GM23338 (cell line): Measurements from ENCODE around the gene MYO18A. TPM values are rescaled to one million over a fixed set of nuclear protein-coding genes. Genes with fewer than 3 reads are reported as not detected.

Source experiments
- ATAC-seq: fragments of 200-7000 bp; cut with Tn5 transposase; 3 replicates; pipeline ENCODE4 v1.9.1; 2020
- DNase-seq: peaks from one replicate; pipeline ENCODE4 v3.0.0-alpha.2; 2015; ENCODE audit warnings: low spot score
- H2AFZ ChIP-seq: fragments of 200-600 bp; sonication (generic); 2 replicates; pipeline ENCODE4 v1.8.0; 2016; ENCODE audit warnings: antibody characterized with exemption, mild to moderate bottlenecking, moderate library complexity
- H3F3A ChIP-seq: fragments of 200-600 bp; sonication (generic); replicated peaks from 2 replicates; pipeline ENCODE4 v1.8.0; 2017; ENCODE audit warnings: antibody characterized with exemption, mixed run types, low read depth
- H3K27ac ChIP-seq: fragments of 200-600 bp; sonication (generic); 2 replicates; pipeline ENCODE4 v1.6.1; 2016; ENCODE audit warnings: low read depth
- H3K27me3 ChIP-seq: fragments of 200-600 bp; sonication (generic); 2 replicates; pipeline ENCODE4 v1.8.0; 2016; ENCODE audit warnings: mild to moderate bottlenecking, mixed run types, moderate library complexity; ENCODE audit not compliant: insufficient read depth
- H3K36me3 ChIP-seq: fragments of 200-600 bp; sonication (generic); 2 replicates; pipeline ENCODE4 v1.8.0; 2016; ENCODE audit warnings: mild to moderate bottlenecking; ENCODE audit not compliant: insufficient read depth
- H3K4me1 ChIP-seq: fragments of 200-600 bp; sonication (generic); 2 replicates; pipeline ENCODE4 v1.8.0; 2016; ENCODE audit warnings: mild to moderate bottlenecking, moderate library complexity; ENCODE audit not compliant: insufficient read depth
- H3K4me2 ChIP-seq: fragments of 200-600 bp; sonication (generic); 2 replicates; pipeline ENCODE4 v1.7.1; 2017; ENCODE audit warnings: mixed run types
- H3K4me3 ChIP-seq: fragments of 200-600 bp; sonication (generic); 2 replicates; pipeline ENCODE4 v1.6.1; 2016; ENCODE audit warnings: mixed run types
- H3K79me2 ChIP-seq: fragments of 200-600 bp; sonication (generic); replicated peaks from 2 replicates; pipeline ENCODE4 v1.8.0; 2017; ENCODE audit warnings: mild to moderate bottlenecking; ENCODE audit not compliant: insufficient read depth
- H3K9me2 ChIP-seq: fragments of 200-600 bp; sonication (generic); 2 replicates; pipeline ENCODE4 v1.8.0; 2017; ENCODE audit not compliant: insufficient read depth
- H4K20me1 ChIP-seq: fragments of 200-600 bp; sonication (generic); replicated peaks from 2 replicates; pipeline ENCODE4 v1.8.0; 2017; ENCODE audit warnings: mild to moderate bottlenecking; ENCODE audit not compliant: insufficient read depth
- H3K27ac Mint-ChIP-seq: 2 replicates; pipeline ENCODE4 v1.8.0; 2020; ENCODE audit warnings: inconsistent platforms, mild to moderate bottlenecking, moderate library complexity, mixed read lengths
- H3K27me3 Mint-ChIP-seq: 3 replicates; pipeline ENCODE4 v1.8.0; 2022; ENCODE audit warnings: low read depth, mild to moderate bottlenecking, moderate library complexity, mixed read lengths, inconsistent platforms; ENCODE audit not compliant: insufficient read depth, poor library complexity
- H3K36me3 Mint-ChIP-seq: 3 replicates; pipeline ENCODE4 v1.8.0; 2021; ENCODE audit warnings: low read depth, mild to moderate bottlenecking, inconsistent platforms, moderate library complexity, mixed read lengths
- H3K4me1 Mint-ChIP-seq: 3 replicates; pipeline ENCODE4 v1.8.0; 2020; ENCODE audit warnings: mild to moderate bottlenecking, inconsistent platforms, mixed read lengths
- H3K4me3 Mint-ChIP-seq: 3 replicates; pipeline ENCODE4 v1.8.0; 2021; ENCODE audit warnings: moderate library complexity, mild to moderate bottlenecking, inconsistent platforms, mixed read lengths
- H3K9me3 Mint-ChIP-seq: 3 replicates; pipeline ENCODE4 v1.8.0; 2020; ENCODE audit warnings: moderate library complexity, mild to moderate bottlenecking, inconsistent platforms, mixed read lengths
- CREB1 ChIP-seq: fragments of 250-450 bp; sonication (Bioruptor Pico); IDR thresholded peaks from 2 replicates; pipeline ENCODE4 v1.5.0; 2020; ENCODE audit warnings: low read depth, mild to moderate bottlenecking, moderate library complexity
- EZH2 ChIP-seq: fragments of 200-600 bp; sonication (generic); IDR thresholded peaks from one replicate; pipeline ENCODE4 v1.8.0; 2017; ENCODE audit warnings: antibody characterized with exemption, mild to moderate bottlenecking, low read depth; ENCODE audit not compliant: unreplicated experiment
- EZH2phosphoT487 ChIP-seq: fragments of 200-600 bp; sonication (generic); IDR thresholded peaks from one replicate; pipeline ENCODE4 v1.8.1; 2018; ENCODE audit warnings: antibody characterized with exemption; ENCODE audit not compliant: unreplicated experiment
- JUNB ChIP-seq: IDR thresholded peaks from one replicate; pipeline ENCODE4 v1.6.1; 2016; ENCODE audit warnings: antibody characterized with exemption; ENCODE audit not compliant: unreplicated experiment
- NANOG ChIP-seq: IDR thresholded peaks from 2 replicates; pipeline ENCODE4 v1.6.1; 2016; ENCODE audit warnings: antibody characterized with exemption, borderline replicate concordance
- POLR2AphosphoS5 ChIP-seq: IDR thresholded peaks from 2 replicates; pipeline ENCODE4 v1.6.1; 2016; ENCODE audit warnings: antibody characterized with exemption, low read depth
- ZNF114 ChIP-seq: fragments of 250-450 bp; sonication (Bioruptor Pico); IDR thresholded peaks from 2 replicates; pipeline ENCODE4 v1.5.0; 2020; ENCODE audit warnings: mild to moderate bottlenecking, moderate library complexity
- polyA plus RNA-seq: library from polyadenylated mRNA; unstranded; fragments of >200 nt; fragmentation: Nextera tagmentation; extraction: Ambion mirVana; gene quantifications from 2 replicates; pipeline ENCODE4 v1.2.1, GENCODE V29; 2016
- total RNA-seq: library from RNA; depleted of rRNA; stranded (reverse); fragments of >200 nt; shearing (Covaris generic); gene quantifications from 2 replicates; pipeline ENCODE4 v1.2.3, GENCODE V29; 2014
- TF ChIP-seq, protein P1 (sequence below): IDR thresholded peaks from one replicate; pipeline ENCODE4 v1.6.1; 2018; ENCODE audit warnings: antibody characterized with exemption; ENCODE audit not compliant: unreplicated experiment
- TF ChIP-seq, protein P2 (sequence below), 2 experiments: fragments of 200-600 bp in 1 of 2; sonication (generic) in 1 of 2; conservative IDR thresholded peaks; 2 replicates each; pipeline versions ENCODE4 v1.5.1 to v1.6.1; 2016 to 2017; ENCODE audit warnings: antibody characterized with exemption in 2 of 2, low read depth in 2 of 2, mild to moderate bottlenecking in 2 of 2, moderate library complexity in 1 of 2
- TF ChIP-seq, protein P3 (sequence below): IDR thresholded peaks from 2 replicates; pipeline ENCODE4 v1.6.1; 2016; ENCODE audit warnings: antibody characterized with exemption
- TF ChIP-seq, protein P4 (sequence below): fragments of 250-450 bp; sonication (Bioruptor Pico); IDR thresholded peaks from 2 replicates; pipeline ENCODE4 v1.5.0; 2020; ENCODE audit warnings: mild to moderate bottlenecking, moderate library complexity

The MYO18A gene
- total and polyA plus RNA-seq, 2 experiments from 2014 or later = 18.3 to 37.5 TPM

DNA sequence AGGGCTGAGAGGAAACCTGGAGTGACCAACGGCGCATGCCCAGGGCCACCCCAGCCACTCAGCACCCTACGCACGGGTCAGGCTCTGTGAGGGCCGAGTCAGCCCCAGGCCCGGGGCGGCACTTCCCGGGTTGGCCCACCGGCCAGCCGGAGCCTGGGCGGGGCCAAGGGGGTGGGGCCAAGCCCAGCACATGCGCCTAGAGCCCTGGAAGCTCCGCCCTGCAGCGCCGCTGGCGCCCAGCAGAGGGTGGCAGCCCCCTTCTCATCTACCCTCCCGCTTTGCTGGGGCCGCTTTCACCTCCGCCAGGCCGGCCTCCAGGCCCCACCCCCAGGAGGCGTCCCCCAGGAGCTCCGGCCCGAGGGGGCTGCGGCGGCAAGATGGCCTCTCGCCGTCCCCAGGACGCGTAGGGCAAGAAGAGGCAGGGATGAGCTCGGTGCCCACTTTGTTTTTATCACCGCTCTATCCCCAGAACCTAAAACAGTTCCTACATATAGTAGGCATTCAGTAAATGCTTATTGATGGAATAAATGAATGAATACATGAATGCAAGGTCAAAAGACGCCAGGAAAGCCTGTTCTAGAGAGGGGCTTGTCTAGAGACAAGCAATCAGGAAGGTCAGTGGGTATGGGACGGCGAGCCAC is 31.3 kb downstream of the MYO18A start (continued):
- TF ChIP-seq, protein P1, sequence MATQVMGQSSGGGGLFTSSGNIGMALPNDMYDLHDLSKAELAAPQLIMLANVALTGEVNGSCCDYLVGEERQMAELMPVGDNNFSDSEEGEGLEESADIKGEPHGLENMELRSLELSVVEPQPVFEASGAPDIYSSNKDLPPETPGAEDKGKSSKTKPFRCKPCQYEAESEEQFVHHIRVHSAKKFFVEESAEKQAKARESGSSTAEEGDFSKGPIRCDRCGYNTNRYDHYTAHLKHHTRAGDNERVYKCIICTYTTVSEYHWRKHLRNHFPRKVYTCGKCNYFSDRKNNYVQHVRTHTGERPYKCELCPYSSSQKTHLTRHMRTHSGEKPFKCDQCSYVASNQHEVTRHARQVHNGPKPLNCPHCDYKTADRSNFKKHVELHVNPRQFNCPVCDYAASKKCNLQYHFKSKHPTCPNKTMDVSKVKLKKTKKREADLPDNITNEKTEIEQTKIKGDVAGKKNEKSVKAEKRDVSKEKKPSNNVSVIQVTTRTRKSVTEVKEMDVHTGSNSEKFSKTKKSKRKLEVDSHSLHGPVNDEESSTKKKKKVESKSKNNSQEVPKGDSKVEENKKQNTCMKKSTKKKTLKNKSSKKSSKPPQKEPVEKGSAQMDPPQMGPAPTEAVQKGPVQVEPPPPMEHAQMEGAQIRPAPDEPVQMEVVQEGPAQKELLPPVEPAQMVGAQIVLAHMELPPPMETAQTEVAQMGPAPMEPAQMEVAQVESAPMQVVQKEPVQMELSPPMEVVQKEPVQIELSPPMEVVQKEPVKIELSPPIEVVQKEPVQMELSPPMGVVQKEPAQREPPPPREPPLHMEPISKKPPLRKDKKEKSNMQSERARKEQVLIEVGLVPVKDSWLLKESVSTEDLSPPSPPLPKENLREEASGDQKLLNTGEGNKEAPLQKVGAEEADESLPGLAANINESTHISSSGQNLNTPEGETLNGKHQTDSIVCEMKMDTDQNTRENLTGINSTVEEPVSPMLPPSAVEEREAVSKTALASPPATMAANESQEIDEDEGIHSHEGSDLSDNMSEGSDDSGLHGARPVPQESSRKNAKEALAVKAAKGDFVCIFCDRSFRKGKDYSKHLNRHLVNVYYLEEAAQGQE = no peak
- TF ChIP-seq EZH2 = no peak
- no peak for TF ChIP-seq EZH2phosphoT487
- TF ChIP-seq, protein P2, sequence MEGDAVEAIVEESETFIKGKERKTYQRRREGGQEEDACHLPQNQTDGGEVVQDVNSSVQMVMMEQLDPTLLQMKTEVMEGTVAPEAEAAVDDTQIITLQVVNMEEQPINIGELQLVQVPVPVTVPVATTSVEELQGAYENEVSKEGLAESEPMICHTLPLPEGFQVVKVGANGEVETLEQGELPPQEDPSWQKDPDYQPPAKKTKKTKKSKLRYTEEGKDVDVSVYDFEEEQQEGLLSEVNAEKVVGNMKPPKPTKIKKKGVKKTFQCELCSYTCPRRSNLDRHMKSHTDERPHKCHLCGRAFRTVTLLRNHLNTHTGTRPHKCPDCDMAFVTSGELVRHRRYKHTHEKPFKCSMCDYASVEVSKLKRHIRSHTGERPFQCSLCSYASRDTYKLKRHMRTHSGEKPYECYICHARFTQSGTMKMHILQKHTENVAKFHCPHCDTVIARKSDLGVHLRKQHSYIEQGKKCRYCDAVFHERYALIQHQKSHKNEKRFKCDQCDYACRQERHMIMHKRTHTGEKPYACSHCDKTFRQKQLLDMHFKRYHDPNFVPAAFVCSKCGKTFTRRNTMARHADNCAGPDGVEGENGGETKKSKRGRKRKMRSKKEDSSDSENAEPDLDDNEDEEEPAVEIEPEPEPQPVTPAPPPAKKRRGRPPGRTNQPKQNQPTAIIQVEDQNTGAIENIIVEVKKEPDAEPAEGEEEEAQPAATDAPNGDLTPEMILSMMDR (conservative IDR thresholded peaks at IDR 0.05; ENCODE audit: low read depth in 2 of 2) = peak; percentile 65 to 94
- TF ChIP-seq ZNF114 = no peak
- TF ChIP-seq JUNB = no peak
- TF ChIP-seq POLR2AphosphoS5 = peak; percentile 78
- TF ChIP-seq, protein P3, sequence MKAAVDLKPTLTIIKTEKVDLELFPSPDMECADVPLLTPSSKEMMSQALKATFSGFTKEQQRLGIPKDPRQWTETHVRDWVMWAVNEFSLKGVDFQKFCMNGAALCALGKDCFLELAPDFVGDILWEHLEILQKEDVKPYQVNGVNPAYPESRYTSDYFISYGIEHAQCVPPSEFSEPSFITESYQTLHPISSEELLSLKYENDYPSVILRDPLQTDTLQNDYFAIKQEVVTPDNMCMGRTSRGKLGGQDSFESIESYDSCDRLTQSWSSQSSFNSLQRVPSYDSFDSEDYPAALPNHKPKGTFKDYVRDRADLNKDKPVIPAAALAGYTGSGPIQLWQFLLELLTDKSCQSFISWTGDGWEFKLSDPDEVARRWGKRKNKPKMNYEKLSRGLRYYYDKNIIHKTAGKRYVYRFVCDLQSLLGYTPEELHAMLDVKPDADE = no peak
- TF ChIP-seq NANOG = no peak

DNA sequence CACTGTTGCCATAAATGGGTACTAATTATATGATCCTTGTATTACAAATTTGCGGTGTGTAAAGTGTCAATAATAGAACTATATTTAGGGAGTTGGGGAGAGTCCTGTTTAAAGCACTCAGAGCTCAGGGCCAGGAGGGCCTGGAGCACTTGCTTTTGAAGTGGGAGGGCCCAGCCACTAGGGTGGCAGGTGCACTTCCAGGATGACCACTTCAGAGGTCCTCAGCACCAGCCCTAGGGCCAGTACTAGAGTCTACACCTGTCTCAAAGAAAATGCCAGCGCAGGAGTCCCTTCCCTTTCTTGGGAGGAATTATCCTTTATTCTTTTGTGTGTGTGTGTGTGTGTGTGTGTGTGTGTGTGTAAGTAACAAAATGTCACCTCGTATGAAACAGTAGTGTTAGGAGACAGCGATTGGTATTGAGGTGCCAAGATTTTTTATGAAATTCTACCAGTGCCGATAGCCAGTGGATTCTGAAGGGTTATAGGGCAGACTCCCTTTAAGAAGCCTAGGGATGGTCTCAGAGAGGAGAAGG is 31.9 kb downstream of the MYO18A start:
- DNase-seq = peak; percentile 34
- peaks cover 11% of the 10 kb centered on the region; the same call in 1 of the 2 replicates for H4K20me1 ChIP-seq
- peak overlapping the region; percentile 88 for H3K27ac ChIP-seq
- 0 out of 2 replicates have a peak overlapping the region, but pooled peaks have one; percentile 30 for H3K4me3 ChIP-seq
- peaks cover 37% of the 10 kb centered on the region for H3K4me1 Mint-ChIP-seq
- H3K36me3 Mint-ChIP-seq = no peaks in the 10 kb centered on the region; the same call in 2 of the 3 replicates
- H3K4me2 ChIP-seq = peak overlapping the region; percentile 72
- H3K27me3 Mint-ChIP-seq = peaks cover 8% of the 10 kb centered on the region
- peaks cover 23% of the 10 kb centered on the region for H3K4me1 ChIP-seq
- no peak overlapping the region for H2AFZ ChIP-seq
- no peaks in the 10 kb centered on the region for H3K9me2 ChIP-seq
- H3K9me3 Mint-ChIP-seq = no peaks in the 10 kb centered on the region
- peak overlapping the region; percentile 86 for H3K27ac Mint-ChIP-seq
- peaks cover 5% of the 10 kb centered on the region for H3F3A ChIP-seq
- peak overlapping the region; percentile 51 for H3K4me3 Mint-ChIP-seq
- H3K79me2 ChIP-seq = peaks cover 13% of the 10 kb centered on the region
- ATAC-seq = peak; percentile 6; the same call in 2 of the 3 replicates
- no peaks in the 10 kb centered on the region; the same call in 1 of the 2 replicates for H3K36me3 ChIP-seq
- no peaks in the 10 kb centered on the region for H3K27me3 ChIP-seq
- TF ChIP-seq POLR2AphosphoS5 (no peak), ZNF114 (no peak), CREB1 (no peak), NANOG (no peak)
- TF ChIP-seq, protein P4, sequence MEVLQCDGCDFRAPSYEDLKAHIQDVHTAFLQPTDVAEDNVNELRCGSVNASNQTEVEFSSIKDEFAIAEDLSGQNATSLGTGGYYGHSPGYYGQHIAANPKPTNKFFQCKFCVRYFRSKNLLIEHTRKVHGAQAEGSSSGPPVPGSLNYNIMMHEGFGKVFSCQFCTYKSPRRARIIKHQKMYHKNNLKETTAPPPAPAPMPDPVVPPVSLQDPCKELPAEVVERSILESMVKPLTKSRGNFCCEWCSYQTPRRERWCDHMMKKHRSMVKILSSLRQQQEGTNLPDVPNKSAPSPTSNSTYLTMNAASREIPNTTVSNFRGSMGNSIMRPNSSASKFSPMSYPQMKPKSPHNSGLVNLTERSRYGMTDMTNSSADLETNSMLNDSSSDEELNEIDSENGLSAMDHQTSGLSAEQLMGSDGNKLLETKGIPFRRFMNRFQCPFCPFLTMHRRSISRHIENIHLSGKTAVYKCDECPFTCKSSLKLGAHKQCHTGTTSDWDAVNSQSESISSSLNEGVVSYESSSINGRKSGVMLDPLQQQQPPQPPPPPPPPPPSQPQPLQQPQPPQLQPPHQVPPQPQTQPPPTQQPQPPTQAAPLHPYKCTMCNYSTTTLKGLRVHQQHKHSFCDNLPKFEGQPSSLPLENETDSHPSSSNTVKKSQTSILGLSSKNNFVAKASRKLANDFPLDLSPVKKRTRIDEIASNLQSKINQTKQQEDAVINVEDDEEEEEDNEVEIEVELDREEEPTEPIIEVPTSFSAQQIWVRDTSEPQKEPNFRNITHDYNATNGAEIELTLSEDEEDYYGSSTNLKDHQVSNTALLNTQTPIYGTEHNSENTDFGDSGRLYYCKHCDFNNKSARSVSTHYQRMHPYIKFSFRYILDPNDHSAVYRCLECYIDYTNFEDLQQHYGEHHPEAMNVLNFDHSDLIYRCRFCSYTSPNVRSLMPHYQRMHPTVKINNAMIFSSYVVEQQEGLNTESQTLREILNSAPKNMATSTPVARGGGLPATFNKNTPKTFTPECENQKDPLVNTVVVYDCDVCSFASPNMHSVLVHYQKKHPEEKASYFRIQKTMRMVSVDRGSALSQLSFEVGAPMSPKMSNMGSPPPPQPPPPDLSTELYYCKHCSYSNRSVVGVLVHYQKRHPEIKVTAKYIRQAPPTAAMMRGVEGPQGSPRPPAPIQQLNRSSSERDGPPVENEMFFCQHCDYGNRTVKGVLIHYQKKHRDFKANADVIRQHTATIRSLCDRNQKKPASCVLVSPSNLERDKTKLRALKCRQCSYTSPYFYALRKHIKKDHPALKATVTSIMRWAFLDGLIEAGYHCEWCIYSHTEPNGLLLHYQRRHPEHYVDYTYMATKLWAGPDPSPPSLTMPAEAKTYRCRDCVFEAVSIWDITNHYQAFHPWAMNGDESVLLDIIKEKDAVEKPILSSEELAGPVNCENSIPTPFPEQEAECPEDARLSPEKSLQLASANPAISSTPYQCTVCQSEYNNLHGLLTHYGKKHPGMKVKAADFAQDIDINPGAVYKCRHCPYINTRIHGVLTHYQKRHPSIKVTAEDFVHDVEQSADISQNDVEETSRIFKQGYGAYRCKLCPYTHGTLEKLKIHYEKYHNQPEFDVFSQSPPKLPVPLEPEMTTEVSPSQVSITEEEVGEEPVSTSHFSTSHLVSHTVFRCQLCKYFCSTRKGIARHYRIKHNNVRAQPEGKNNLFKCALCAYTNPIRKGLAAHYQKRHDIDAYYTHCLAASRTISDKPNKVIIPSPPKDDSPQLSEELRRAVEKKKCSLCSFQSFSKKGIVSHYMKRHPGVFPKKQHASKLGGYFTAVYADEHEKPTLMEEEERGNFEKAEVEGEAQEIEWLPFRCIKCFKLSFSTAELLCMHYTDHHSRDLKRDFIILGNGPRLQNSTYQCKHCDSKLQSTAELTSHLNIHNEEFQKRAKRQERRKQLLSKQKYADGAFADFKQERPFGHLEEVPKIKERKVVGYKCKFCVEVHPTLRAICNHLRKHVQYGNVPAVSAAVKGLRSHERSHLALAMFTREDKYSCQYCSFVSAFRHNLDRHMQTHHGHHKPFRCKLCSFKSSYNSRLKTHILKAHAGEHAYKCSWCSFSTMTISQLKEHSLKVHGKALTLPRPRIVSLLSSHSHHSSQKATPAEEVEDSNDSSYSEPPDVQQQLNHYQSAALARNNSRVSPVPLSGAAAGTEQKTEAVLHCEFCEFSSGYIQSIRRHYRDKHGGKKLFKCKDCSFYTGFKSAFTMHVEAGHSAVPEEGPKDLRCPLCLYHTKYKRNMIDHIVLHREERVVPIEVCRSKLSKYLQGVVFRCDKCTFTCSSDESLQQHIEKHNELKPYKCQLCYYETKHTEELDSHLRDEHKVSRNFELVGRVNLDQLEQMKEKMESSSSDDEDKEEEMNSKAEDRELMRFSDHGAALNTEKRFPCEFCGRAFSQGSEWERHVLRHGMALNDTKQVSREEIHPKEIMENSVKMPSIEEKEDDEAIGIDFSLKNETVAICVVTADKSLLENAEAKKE (CRISPR knock-in tag) = no peak
